Upper lobe of left lung (tissue), 6 donors: ENCODE measurements around the gene EXD3. TPM values are rescaled to one million over a fixed set of nuclear protein-coding genes. Genes with fewer than 3 reads are reported as not detected.

Experiments used
- ATAC-seq, 2 donors: fragments of 200-7000 bp; cut with Tn5 transposase; one replicate each; pipeline ENCODE4 v1.9.1; 2022; ENCODE audit warnings: mild to moderate bottlenecking in 2 of 2, moderate library complexity in 2 of 2; ENCODE audit not compliant: low FRiP score in 2 of 2
- DNase-seq, 2 donors: peaks; one replicate each; pipeline ENCODE4 v3.0.0-alpha.2; 2019 to 2020
- H3K27ac ChIP-seq, 4 donors: fragments of 200-600 bp; sonication (generic); one replicate each; pipeline ENCODE4 v1.5.1; 2016 to 2019
- H3K27me3 ChIP-seq, 4 donors: fragments of 200-600 bp; sonication (generic); one replicate each; pipeline ENCODE4 v1.5.1; 2017 to 2019
- H3K36me3 ChIP-seq, 4 donors: fragments of 200-600 bp; sonication (generic); one replicate each; pipeline ENCODE4 v1.5.1; 2016 to 2019
- H3K4me1 ChIP-seq, 4 donors: fragments of 200-600 bp; sonication (generic); one replicate each; pipeline ENCODE4 v1.5.1; 2018 to 2019
- H3K4me3 ChIP-seq, 4 donors: fragments of 200-600 bp; sonication (generic); one replicate each; pipeline ENCODE4 v1.5.1; 2017 to 2019; ENCODE audit warnings: mild to moderate bottlenecking in 2 of 4, moderate library complexity in 1 of 4
- H3K9me3 ChIP-seq, 4 donors: fragments of 200-600 bp; sonication (generic); one replicate each; pipeline ENCODE4 v1.5.1; 2018 to 2019
- EP300 ChIP-seq, 4 donors: sonication (generic); formaldehyde crosslinking; IDR thresholded peaks; one replicate each; pipeline ENCODE4 v1.5.1; 2017; ENCODE audit warnings: antibody characterized with exemption in 4 of 4, control low read depth in 2 of 4
- POLR2A ChIP-seq, 4 donors: fragments of 450-650 bp; IDR thresholded peaks; one replicate each; pipeline ENCODE4 v1.5.1; 2016 to 2017; ENCODE audit warnings: antibody characterized with exemption in 4 of 4, mild to moderate bottlenecking in 2 of 4
- POLR2AphosphoS5 ChIP-seq, 2 donors: sonication (generic); formaldehyde crosslinking; IDR thresholded peaks; one replicate each; pipeline ENCODE4 v1.5.1; 2017; ENCODE audit warnings: antibody characterized with exemption in 2 of 2
- WGBS, 2 donors: methylation state at CpG; one replicate each; pipeline ENCODE4 v1.1.5; 2017 to 2018; 5-methylcytosine and 5-hydroxymethylcytosine counted together
- total RNA-seq, 6 donors: library from RNA; depleted of rRNA in 4 of 6; stranded (reverse); fragments of >200 nt in 4 of 6; gene quantifications; one replicate each; pipeline versions ENCODE4 v1.1.0 to v1.2.1, GENCODE V29; 2016 to 2021
- TF ChIP-seq, protein P1 (sequence below), 6 experiments: fragments of 450-650 bp in 4 of 6; fragments of 200-600 bp in 2 of 6; sonication (generic) in 2 of 6; IDR thresholded peaks; one replicate each; pipeline ENCODE4 v1.5.1; 2016 to 2019; ENCODE audit warnings: antibody characterized with exemption in 6 of 6
- donor health status: DM: no; HTN: no; CAD: no; lungs with moderate emphysema.
- donor health status: DM: no; HTN: yes; CAD: no; lungs with severe emphysema.

Gene EXD3
- total RNA-seq, 6 donors from 2014 or later, result 12.3 to 118 (median 24.8) TPM

DNA sequence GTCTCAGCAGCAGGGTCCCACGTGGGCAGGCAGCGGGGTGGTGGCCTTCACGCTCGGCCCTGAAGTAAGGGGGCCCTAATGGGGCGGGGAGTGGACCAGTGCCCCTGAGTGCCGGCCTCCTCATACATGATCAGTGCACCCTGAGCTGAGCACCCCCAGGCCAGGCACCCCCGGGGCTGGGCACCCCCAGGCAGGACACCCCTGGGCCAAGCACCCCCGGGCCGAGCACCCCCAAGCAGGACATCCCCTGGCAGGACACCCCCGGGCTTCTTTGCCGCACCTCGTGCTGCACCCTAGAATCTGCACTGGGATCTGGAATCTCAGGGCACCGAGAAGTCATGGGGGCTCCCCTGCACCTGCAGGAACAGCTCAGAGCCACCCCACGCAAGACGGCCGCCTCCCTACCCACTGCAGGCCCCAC, 51.4 kb downstream of the EXD3 start:
- Histone ChIP-seq H3K9me3 (no peaks in the 10 kb centered on the region), H3K4me1 (no peaks in the 10 kb centered on the region), H3K27ac (no peak overlapping the region), H3K27me3 (no peaks in the 10 kb centered on the region), H3K4me3 (no peak overlapping the region), H3K36me3 (peaks cover 0 to 27% (median 10%) of the 10 kb centered on the region in 4 donors)
- 93% methylated on average over 8 of the region's 16 CpGs; no CpG with 5 or more reads in 1 of the 2 donors for WGBS, 2 donors
- no peak for ATAC-seq
- no peak for TF ChIP-seq POLR2AphosphoS5 (IDR thresholded peaks at IDR 0.05)
- no peak for TF ChIP-seq POLR2A (IDR thresholded peaks at IDR 0.05)
- TF ChIP-seq EP300 (IDR thresholded peaks at IDR 0.05), result no peak
- TF ChIP-seq, protein P1, sequence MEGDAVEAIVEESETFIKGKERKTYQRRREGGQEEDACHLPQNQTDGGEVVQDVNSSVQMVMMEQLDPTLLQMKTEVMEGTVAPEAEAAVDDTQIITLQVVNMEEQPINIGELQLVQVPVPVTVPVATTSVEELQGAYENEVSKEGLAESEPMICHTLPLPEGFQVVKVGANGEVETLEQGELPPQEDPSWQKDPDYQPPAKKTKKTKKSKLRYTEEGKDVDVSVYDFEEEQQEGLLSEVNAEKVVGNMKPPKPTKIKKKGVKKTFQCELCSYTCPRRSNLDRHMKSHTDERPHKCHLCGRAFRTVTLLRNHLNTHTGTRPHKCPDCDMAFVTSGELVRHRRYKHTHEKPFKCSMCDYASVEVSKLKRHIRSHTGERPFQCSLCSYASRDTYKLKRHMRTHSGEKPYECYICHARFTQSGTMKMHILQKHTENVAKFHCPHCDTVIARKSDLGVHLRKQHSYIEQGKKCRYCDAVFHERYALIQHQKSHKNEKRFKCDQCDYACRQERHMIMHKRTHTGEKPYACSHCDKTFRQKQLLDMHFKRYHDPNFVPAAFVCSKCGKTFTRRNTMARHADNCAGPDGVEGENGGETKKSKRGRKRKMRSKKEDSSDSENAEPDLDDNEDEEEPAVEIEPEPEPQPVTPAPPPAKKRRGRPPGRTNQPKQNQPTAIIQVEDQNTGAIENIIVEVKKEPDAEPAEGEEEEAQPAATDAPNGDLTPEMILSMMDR (IDR thresholded peaks at IDR 0.05), result no peak
- peak; percentile 18 to 75 for DNase-seq

DNA sequence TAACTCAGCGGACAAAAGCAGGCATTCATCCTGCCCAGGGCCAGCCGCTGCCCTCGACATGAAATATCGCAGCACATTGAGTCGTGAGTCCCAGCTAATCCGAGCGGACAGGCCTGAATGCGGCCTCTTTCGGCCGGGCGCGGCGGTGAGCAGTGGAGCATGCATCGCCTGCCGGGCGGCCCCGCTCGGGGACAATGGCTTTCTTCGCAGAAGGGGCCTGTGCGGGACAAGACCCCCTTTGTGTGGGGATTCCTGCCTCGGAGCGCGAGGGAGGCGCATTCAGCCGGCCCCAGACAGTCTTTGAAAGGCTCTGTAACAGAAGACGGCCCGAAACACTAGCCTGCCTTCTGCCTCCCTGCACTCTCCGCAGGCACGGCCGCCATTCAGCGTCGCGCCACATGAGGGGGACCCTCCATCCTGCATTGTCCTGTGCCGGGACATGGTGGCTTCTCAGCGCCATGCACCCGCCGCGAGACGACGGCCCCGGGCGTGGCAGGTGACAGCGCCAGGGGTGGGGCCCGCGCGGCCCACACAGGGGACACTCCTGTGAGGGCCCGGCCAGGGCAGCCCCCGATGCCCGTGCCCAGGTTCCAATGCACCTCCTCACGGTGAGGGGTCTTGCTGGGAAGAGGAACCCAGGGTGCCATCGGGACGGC, 52.0 kb downstream of the EXD3 start:
- Histone ChIP-seq H3K27me3 (no peaks in the 10 kb centered on the region), H3K4me3 (no peak overlapping the region), H3K4me1 (no peaks in the 10 kb centered on the region), H3K9me3 (no peaks in the 10 kb centered on the region), H3K27ac (no peak overlapping the region), H3K36me3 (peaks cover 0 to 27% (median 10%) of the 10 kb centered on the region in 4 donors)
- no peak for TF ChIP-seq POLR2A (IDR thresholded peaks at IDR 0.05)
- TF ChIP-seq EP300 (IDR thresholded peaks at IDR 0.05), result no peak
- TF ChIP-seq, protein P1 (IDR thresholded peaks at IDR 0.05), result no peak
- no peak for TF ChIP-seq POLR2AphosphoS5 (IDR thresholded peaks at IDR 0.05)
- DNase-seq (peak; percentile 13 to 79), ATAC-seq (no peak)
- 93% methylated on average over 37 to 43 of the region's 52 CpGs for WGBS, 2 donors

DNA sequence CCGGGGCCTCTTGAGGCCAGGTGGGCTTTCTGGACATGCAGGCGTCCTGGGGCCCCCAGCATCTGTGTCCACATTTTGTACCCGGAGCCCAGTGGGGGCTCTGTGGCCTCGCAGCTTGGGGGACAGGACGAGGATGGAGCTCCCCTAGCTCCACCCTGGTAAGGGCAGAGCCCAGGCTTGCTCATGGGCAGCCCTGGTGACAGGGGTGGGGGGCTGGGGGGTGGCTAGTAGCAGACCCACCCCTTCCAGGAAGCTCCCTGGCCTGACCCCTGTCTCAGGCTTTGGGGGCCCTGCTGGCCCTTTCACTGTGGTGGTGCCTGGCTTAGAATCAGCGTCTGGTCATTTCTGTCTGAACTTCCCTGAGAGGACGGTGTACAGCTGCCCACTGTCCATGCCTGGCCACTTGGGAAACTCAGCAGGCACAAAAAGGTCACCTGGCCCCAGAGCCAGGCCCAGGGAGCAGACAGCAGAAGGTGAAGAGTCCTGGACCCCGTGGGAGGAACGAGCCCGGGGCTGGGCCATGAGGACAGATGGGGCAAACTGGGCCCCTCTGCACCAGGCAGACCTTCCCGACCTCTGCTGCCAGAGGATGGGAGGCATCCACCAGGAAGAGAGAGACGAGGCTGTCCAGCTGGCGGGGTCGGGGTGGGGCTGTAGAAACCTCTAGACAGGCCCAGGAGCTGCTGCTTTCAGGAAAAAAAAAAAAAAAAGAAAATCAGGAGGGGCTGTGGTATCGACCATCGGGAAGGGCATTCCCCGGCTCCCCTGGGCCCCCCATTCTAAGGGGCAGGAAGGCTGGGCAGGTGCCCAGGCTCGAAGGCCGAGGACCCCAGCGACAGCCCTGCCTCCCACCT, 52.8 kb downstream of the EXD3 start:
- WGBS, 2 donors, result 88 to 91% methylated on average over 15 to 18 of the region's 20 CpGs
- no peak overlapping the region for H3K27ac ChIP-seq
- DNase-seq (peak in 1 of 2 donors; percentile 49), ATAC-seq (no peak)
- H3K27me3 ChIP-seq, result no peaks in the 10 kb centered on the region
- TF ChIP-seq EP300 (IDR thresholded peaks at IDR 0.05) (no peak), POLR2AphosphoS5 (IDR thresholded peaks at IDR 0.05) (no peak), POLR2A (IDR thresholded peaks at IDR 0.05) (no peak)
- TF ChIP-seq, protein P1 (IDR thresholded peaks at IDR 0.05), result no peak
- H3K4me1 ChIP-seq, result no peaks in the 10 kb centered on the region
- H3K36me3 ChIP-seq, result peaks cover 0 to 27% (median 10%) of the 10 kb centered on the region in 4 donors
- no peaks in the 10 kb centered on the region for H3K9me3 ChIP-seq
- no peak overlapping the region for H3K4me3 ChIP-seq

DNA sequence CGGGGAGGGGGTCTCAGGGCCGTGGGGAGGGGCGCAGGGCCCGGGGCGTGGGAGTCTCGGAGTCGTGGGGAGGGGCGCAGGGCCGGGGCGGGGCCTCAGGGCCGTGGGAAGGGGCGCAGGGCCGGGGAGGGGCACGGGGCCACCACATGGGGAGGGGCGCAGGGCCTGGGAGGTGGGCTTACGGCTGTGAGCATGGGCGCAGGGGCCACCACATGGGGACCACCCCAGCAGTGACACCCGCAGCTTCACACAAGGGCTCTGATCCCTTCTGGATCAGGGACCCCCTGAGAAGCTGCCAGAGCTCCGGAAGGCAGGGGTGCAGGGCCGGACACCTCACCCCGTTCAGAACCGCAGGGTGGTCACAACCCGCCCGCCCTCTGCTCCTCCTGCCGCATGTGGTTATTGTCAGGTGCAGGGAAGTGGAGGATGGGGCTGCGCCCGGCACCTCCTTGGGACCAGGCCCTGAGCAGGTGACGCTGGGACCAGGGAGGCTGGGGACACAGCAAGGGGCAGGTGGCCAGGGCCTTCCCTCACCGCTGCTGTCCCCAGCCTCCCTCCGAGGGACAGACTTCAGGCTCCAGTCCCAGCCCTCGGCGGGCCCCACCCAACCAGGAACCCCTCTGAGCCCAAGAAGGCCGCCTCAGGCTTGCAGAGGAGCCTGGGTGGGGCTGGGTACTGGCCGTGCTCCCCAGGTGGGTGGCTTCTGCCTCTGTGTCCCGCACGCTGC, 53.7 kb downstream of the EXD3 start:
- no peak for ATAC-seq
- no peak overlapping the region for H3K27ac ChIP-seq
- no peaks in the 10 kb centered on the region for H3K9me3 ChIP-seq

More for the DNA sequence above, 53.7 kb downstream of the EXD3 start:
- 91% methylated on average over 9 to 31 of the region's 36 CpGs for WGBS, 2 donors
- H3K4me1 ChIP-seq, result no peaks in the 10 kb centered on the region
- peak in 1 of 2 donors; percentile 69 for DNase-seq
- no peak overlapping the region for H3K4me3 ChIP-seq
- no peaks in the 10 kb centered on the region for H3K27me3 ChIP-seq
- peaks cover 0 to 27% (median 10%) of the 10 kb centered on the region in 4 donors for H3K36me3 ChIP-seq
- TF ChIP-seq POLR2AphosphoS5 (IDR thresholded peaks at IDR 0.05), result no peak
- TF ChIP-seq EP300 (IDR thresholded peaks at IDR 0.05), result no peak
- TF ChIP-seq POLR2A (IDR thresholded peaks at IDR 0.05), result no peak
- TF ChIP-seq, protein P1 (IDR thresholded peaks at IDR 0.05), result no peak
